GM19395 (cell line): Measurements from ENCODE around the gene PODXL.
A peak's percentile ranks its signal among the peaks of the same experiment; 100 is the strongest.
"Not testable (repeated sequence)": the region's sequence is repeated elsewhere in the genome, so short reads cannot be mapped to it uniquely, and the experiment has no call there.

Experiments
- ATAC-seq: cut with Tn5 transposase; IDR thresholded peaks from one replicate; pipeline ENCODE4 v1.9.1; 2021; ENCODE audit warnings: mild to moderate bottlenecking, moderate library complexity; ENCODE audit not compliant: unreplicated experiment

Gene PODXL

GRCh38 chr7:131495669-131496498 is 60.5 kb downstream of the PODXL start:
- no peak for ATAC-seq

- ATAC-seq, result no peak
Measured at GRCh38 chr7:131494182-131494581, 62.2 kb downstream of the PODXL start.

DNA sequence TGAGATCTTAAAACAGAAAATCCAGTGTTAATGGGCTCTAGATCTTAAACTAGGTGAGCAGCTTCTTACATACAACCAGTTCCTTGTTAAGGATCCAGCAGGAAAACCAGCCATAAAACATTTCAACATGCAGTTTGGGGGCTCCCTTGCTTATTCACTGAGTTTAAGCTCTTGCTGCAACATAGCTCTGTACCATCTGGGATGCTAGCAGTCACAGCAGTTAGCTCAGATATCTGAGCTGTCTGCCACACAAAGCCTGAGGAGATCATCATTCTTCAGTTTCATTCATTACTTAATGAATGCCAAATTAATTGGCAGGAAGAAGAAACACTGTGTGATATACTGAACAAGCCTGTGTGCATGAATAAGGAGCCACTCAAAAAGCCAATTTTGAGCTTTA is 62.8 kb downstream of the PODXL start:
- ATAC-seq, result no peak

- no peak for ATAC-seq
Measured at GRCh38 chr7:131493081-131493480, 63.3 kb downstream of the PODXL start.

- ATAC-seq, result no peak
Measured at GRCh38 chr7:131489881-131490280, 66.5 kb downstream of the PODXL start.

DNA sequence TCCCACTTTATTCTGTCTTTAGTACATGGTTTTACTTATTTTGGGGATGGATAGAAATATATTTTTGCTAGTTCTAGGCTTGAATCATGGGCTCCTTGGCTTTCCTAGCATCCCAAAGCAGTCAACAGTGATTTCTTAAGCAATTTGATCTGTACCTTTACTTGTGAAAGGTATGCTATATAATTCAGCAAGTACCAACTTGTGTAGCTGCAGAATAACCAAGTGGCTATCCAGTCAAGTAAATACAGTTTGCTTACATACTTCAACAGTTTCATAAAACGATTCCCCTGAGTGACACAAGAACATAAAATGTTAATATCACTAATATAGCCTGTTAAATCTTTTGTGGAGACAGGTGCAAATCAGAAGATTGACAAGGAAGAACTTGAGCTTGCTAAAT is 67.2 kb downstream of the PODXL start:
- no peak for ATAC-seq

GRCh38 chr7:131488361-131488760 is 68.1 kb downstream of the PODXL start:
- ATAC-seq, result no peak

DNA sequence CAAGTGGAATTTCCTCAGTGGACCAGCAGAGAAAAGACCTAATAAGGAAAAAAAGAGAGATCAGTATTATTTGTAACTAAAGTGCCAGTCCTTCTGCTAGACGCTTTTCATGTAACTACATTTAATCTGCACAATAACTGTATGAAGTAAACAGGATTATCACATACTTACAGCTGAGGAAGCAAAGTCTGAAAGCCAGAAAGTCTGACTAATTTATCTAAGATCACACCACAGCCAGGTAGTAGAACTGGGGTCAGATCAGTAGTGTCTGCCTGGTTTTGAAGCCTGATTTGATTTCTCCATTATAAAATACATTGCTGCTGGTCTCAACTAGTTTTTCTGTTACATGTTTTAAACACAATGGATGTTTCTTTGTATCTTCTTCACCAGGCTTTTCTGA is 69.2 kb downstream of the PODXL start:
- no peak for ATAC-seq

DNA sequence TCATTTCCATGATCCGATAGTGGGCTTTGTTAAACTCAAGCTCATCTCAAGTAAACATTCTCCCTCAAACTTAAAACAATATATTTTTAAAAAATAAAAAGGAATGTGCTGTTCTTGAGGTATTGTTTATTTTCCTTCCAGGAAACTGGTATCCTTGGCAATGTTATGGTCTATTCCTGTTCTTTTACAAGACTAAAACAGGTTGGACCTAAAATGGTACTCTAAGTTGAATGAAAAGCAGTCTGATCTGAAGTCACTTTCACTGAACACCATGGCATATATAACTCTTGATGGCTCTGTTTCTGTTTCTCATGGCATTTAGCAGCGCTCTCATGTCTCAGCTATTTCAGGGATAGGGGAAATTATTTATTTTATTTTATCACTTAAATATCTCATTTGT is 70.1 kb downstream of the PODXL start:
- no peak for ATAC-seq

DNA sequence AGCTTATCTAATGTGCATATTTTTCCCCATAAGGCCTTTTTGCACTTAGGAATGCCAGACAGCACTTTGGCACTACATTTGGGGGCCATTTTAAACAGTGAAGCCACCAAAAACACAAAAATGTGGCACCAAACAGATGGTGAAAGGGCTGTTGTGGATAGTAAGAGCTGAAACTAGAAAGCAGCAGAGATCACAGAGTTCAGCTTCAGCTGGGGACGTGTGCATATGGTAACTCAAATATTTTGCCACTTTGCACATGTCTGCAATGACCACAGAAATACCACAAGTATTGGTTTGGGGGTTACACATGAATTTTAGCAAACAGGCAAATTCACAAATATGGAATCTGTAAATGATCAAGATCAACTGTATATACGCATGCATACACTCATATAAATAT is 72.8 kb downstream of the PODXL start:
- ATAC-seq, result no peak

DNA sequence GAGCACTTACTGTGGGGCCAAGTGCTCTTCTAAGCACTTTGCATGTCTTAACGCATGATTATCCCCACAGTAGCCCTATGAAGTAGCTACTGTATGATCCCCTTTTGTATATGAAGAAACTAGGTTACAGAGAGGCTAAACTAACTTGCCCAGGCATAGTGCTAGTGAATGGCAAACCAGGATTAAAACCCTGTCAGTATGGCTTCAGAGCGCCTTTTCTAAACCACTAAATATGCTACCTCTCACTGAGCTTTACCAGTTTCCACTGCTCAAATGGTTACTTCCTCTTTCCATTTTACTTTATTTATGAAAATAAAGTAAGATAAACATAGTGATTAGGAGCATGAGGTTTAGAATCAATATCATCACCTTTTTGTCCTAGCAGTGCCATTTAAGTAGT is 73.6 kb downstream of the PODXL start:
- ATAC-seq, result peak; percentile 54

- no peak for ATAC-seq
Measured at GRCh38 chr7:131480384-131481315, 75.8 kb downstream of the PODXL start.

- no peak for ATAC-seq
Measured at GRCh38 chr7:131476740-131477139, 79.7 kb downstream of the PODXL start.

DNA sequence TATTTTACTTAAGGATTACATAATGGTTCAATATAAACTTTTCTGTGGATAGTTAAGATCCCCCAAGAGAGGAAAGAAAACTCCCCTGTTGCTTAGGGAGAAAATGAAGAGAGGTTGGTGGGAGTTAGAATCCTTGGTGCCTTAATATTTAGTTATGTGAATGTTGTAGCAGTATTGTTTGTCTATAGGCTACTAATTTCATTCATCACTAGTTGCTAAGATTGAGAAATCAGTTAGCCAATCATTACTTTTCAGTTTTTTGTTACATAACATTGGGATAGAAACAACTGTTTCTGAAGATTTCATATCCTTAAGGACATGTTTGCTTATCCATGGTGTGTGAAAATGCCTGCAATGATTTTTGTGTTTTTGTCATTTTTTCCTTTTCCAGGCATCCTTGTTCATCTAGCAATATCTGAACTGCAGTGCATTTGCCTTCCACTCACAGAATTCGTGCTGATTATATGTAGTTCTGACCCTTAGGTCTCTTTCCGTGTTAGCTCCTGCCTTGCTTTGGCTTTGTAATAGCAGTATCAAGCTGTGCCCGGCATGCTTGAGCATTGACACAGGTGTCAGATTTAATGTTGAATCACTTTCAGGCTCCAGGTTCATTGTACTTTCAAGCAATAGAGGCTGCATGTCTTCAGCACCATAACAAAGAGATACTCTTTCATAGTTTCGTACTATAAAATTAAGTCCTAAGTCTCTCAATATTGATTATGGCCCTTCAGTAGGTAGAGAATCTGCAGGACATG is 85.0 kb downstream of the PODXL start:
- no peak for ATAC-seq

DNA sequence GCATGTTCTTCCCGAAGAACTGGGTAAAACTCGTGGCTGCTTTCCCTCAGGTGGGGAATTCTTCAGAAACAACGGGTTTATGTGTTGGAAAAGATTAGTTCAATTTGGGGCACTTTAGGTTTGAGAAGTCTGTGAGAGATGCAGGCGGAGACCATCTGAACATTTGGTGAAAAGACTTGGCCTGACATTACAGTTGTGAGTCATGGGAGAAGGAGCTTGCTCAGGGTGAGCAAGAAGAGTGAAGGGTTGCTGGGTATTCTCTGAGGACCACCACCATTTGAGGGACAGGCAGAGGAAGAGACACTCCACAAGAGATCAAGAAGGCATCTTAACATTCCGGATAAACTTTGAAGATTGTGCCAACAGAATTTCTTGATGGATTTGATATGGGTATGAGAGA is 88.6 kb downstream of the PODXL start:
- ATAC-seq, result no peak

DNA sequence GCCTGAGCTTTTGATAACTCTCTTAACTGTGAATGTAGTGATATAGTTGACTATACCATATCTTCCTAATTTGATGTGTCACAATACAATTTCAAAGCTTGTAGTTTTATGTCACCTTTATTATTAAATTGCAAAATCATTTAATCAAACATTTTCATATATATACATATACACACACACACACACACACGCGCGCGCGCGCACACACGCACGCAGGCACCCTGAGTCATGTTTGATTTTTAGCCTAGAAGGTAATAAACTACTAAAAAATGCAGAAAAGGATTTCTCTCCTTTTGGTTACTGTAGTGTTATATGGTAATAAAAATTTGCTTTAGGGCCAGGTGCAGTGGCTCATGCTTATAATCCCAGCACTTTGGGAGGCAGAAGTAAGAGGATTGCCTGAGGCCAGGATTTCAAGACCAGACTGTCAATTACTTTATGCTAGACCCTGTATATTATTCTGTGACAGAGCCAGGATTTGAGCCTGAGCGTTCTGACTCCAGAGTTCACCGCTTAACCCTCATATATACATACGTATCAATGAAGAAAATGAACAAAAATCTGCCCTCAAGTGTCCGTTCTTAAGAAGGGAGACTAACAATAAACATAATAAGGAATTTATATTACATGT is 89.6 kb downstream of the PODXL start:
- no peak for ATAC-seq

DNA sequence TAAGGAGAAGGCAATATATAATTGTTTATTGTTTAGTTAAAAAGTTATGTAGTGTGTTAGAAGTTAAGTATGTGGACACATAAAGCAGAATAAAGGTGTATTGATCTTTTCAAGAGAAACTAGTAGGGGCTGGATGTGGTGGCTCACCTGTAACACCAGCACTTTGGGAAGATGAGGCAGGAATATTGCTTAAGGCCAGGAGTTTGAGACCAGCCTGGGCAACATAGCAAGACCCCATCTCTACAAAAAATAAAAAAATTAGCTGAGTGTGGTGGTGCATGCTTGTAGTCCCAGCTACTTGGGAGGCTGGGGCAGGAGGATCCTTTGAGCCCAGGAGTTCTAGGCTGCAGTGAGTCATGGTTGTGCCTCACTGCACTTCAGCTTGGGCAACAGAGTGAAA is 93.7 kb downstream of the PODXL start:
- ATAC-seq, result not testable (repeated sequence)

DNA sequence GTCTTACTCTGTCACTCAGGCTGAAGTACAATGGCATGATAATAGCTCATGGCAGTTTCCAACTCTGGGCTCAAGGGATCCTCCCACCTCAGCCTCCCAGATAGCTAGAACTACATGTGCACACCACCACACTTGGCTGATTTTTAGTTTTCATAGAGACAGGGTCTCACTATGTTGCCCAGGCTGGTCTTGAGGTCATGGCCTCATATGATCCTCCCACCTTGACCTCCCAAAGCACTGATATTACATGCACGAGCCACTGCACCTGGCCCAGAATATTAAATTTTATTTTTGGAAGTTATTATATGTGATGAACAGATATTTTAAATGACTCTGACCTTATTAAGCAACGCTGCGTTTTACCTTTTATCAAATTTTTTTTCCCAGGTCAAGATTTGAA is 94.4 kb downstream of the PODXL start:
- ATAC-seq, result no peak

DNA sequence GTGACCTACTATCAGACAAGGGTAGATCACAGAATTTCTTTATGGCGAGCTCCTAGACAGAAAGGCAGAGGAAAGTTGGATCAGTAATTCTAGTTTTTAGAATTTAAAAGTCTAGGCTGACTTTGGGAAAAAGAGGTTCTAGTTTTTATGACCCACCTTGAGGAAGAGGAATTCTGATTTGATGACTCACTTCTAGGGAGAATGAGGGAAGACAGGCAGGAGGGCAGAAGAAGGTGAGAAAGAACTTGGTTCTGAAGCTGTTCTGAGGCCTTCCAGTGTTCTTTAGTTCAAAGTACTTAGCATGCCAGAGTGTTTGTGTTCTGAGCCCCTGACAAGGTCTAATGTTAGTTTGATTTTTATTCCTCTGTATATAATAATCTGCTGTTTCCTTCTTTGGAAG is 97.2 kb downstream of the PODXL start:
- no peak for ATAC-seq

DNA sequence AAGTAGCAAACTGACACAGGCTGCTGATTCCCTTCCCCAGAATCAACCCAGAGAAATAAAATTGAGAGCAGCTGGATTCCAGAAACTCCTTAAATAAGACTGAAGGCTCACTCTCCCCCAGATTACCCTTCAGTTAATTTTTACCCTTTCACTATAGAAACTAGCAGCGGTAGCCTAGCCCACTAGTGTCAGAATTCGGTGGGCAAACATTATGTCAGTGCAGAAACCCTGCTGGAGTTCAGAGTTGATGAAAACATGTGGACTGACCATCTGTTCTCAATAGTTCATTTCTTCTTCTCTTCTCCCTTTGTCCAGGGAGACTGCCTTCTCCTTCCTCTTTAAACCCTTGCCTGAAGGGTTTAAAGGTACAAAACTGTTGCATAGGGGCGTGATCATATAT is 100.1 kb downstream of the PODXL start:
- no peak for ATAC-seq

DNA sequence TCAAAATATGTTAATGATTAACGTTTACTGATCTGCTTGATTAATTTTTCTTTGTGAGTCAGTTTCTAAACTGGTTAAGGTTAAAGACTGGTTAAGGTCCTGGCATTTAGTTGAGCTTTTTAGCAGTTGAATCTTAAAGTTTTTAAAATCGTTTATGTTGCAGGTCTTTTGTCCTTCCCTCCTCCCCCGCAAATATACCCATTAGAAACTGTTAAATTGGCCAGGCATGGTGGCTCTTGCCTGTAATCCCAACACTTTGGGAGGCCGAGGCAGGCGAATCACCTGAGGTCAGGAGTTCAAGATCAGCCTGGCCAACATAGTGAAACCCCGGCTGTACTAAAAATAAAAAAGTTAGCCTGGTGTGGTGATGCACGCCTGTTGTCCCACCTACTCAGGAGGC is 100.9 kb downstream of the PODXL start:
- no peak for ATAC-seq
